Esophagus (tissue), 2 donors: ENCODE results near the gene TAF11L8. TPM values are rescaled to one million over a fixed set of nuclear protein-coding genes. Genes with fewer than 3 reads are reported as not detected.
"Not testable (repeated sequence)": the region's sequence is repeated elsewhere in the genome, so short reads cannot be mapped to it uniquely, and the experiment has no call there.

ENCODE experiments used
- H3K27ac ChIP-seq, 2 donors: one replicate each; pipeline ENCODE4 v1.5.1; 2013; ENCODE audit warnings: low read depth in 2 of 2, mild to moderate bottlenecking in 2 of 2, inconsistent platforms in 1 of 2, low read length in 1 of 2, moderate library complexity in 1 of 2
- H3K27me3 ChIP-seq, 2 donors: one replicate each; pipeline ENCODE4 v1.6.1; 2013; ENCODE audit warnings: low read length in 2 of 2, control low read depth in 1 of 2, mild to moderate bottlenecking in 1 of 2; ENCODE audit not compliant: insufficient read depth in 2 of 2, control insufficient read depth in 1 of 2
- H3K36me3 ChIP-seq, 2 donors: one replicate each; pipeline ENCODE4 v1.6.1; 2013; ENCODE audit warnings: low read length in 1 of 2; ENCODE audit not compliant: control insufficient read depth in 2 of 2, insufficient read depth in 2 of 2
- H3K4me1 ChIP-seq, 2 donors: one replicate each; pipeline ENCODE4 v1.6.1; 2013; ENCODE audit warnings: low read length in 1 of 2; ENCODE audit not compliant: control insufficient read depth in 2 of 2, insufficient read depth in 2 of 2
- H3K4me3 ChIP-seq, 2 donors: one replicate each; pipeline ENCODE4 v1.5.1; 2013; ENCODE audit warnings: low read length in 2 of 2, mild to moderate bottlenecking in 2 of 2, low read depth in 1 of 2, moderate library complexity in 1 of 2
- H3K9me3 ChIP-seq, 2 donors: one replicate each; pipeline ENCODE4 v1.6.1; 2013; ENCODE audit warnings: mild to moderate bottlenecking in 2 of 2, low read depth in 1 of 2, low read length in 1 of 2, moderate library complexity in 1 of 2; ENCODE audit not compliant: control insufficient read depth in 2 of 2, insufficient read depth in 1 of 2
- WGBS, 2 donors: extraction: QIAGEN DNeasy Blood & Tissue Kit; methylation state at CpG; one replicate each; pipeline ENCODE4 v1.1.7; 2013; 5-methylcytosine and 5-hydroxymethylcytosine counted together
- polyA plus RNA-seq, 2 donors: library from polyadenylated mRNA; stranded (reverse); fragments of 200-250 nt; gene quantifications; one replicate each; pipeline ENCODE4 v1.2.3, GENCODE V29; 2013
- donor health status: healthy with polysubstance abuse.
- donor health status: Bipolar disorder and iron deficiency.

Gene TAF11L8
- polyA plus RNA-seq, 2 donors = not detected

DNA sequence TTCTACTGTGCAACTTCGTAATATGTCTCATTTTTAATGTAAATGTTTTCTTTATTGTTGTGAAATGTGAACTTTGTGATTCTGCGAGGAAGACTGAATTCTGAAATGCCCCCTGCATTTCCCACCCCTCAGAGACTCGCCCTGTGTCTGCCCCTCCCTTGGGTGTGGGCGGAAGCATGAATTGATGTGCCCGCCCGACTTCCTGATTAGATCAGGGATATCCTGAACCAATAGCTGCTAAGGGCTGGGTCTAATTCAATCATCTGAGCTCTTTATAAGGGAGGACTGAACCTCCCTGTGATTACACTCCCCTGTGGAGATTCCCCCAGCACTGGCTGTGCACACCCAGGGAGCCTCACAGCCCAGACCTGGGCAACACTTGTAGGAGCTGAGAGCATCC is 13.1 kb upstream of the TAF11L8 start, which contains the start of gene TAF11L11:
Gene TAF11L11, plus strand, starts transcription at position 304 of the 400 bp plus-strand sequence.
- not testable (repeated sequence) for H3K27me3 ChIP-seq, H3K4me1 ChIP-seq, H3K36me3 ChIP-seq, H3K9me3 ChIP-seq, H3K4me3 ChIP-seq, H3K27ac ChIP-seq
- WGBS, 2 donors = 70 to 72% methylated on average over 6 of the region's 6 CpGs

DNA sequence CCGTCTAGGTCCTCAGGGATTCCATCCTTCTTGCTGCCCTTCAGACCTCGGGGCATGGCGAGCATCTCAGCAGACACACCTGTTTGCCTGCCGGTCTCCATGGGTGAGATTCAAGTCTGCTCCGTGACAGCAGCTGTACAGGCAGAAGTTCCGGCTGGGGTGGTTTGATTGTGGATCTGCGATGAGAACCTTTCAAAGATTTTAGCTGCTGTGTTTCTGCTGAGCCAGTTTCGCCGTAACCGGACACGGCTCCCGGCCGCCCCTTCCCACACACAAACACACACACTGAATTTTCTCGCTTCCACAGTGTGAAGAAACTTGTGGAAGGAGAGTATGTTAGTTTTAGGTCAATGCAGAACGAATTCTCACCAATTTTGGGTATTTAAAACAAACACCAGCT is 7.0 kb upstream of the TAF11L8 start, which contains the start of gene TAF11L10:
Gene TAF11L10, minus strand, starts transcription at position 101 of the 400 bp plus-strand sequence.
- not testable (repeated sequence) for H3K36me3 ChIP-seq, H3K9me3 ChIP-seq, H3K27ac ChIP-seq, H3K4me3 ChIP-seq, H3K27me3 ChIP-seq, H3K4me1 ChIP-seq
- no CpG with 5 or more reads among the region's 15 CpGs for WGBS, 2 donors

DNA sequence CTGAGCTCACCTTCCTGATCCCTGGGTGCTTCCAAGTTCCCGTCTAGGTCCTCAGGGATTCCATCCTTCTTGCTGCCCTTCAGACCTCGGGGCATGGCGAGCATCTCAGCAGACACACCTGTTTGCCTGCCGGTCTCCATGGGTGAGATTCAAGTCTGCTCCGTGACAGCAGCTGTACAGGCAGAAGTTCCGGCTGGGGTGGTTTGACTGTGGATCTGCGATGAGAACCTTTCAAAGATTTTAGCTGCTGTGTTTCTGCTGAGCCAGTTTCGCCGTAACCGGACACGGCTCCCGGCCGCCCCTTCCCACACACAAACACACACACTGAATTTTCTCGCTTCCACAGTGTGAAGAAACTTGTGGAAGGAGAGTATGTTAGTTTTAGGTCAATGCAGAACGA is 3.5 kb upstream of the TAF11L8 start, which contains the start of gene TAF11L9:
Gene TAF11L9, minus strand, starts transcription at position 140 of the 400 bp plus-strand sequence.
- not testable (repeated sequence) for H3K36me3 ChIP-seq
- WGBS, 2 donors = 95% methylated on average over 7 to 10 of the region's 15 CpGs

DNA sequence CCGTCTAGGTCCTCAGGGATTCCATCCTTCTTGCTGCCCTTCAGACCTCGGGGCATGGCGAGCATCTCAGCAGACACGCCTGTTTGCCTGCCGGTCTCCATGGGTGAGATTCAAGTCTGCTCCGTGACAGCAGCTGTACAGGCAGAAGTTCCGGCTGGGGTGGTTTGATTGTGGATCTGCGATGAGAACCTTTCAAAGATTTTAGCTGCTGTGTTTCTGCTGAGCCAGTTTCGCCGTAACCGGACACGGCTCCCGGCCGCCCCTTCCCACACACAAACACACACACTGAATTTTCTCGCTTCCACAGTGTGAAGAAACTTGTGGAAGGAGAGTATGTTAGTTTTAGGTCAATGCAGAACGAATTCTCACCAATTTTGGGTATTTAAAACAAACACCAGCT is 5.1 kb downstream of the TAF11L8 start, which contains the start of gene TAF11L7:
Gene TAF11L7, minus strand, starts transcription at position 101 of the 400 bp plus-strand sequence.
- no CpG with 5 or more reads among the region's 16 CpGs for WGBS, 2 donors
- not testable (repeated sequence) for H3K27ac ChIP-seq, H3K9me3 ChIP-seq, H3K36me3 ChIP-seq, H3K4me3 ChIP-seq, H3K4me1 ChIP-seq, H3K27me3 ChIP-seq

More for the DNA sequence above, 3.5 kb upstream of the TAF11L8 start, which contains the start of gene TAF11L9:
- not testable (repeated sequence) for H3K27ac ChIP-seq, H3K4me1 ChIP-seq, H3K9me3 ChIP-seq, H3K4me3 ChIP-seq, H3K27me3 ChIP-seq

Other genes starting within 250 kb of the TAF11L8 start
- not detected for gene TAF11L2, start 92.7 kb downstream of the TAF11L8 start, polyA plus RNA-seq
- gene TAF11L3, start 72.6 kb downstream of the TAF11L8 start, polyA plus RNA-seq = not detected
- not detected for gene TAF11L4, start 69.2 kb downstream of the TAF11L8 start, polyA plus RNA-seq
- gene TAF11L5, start 65.7 kb downstream of the TAF11L8 start, polyA plus RNA-seq = not detected
- not detected for gene TAF11L6, start 62.3 kb downstream of the TAF11L8 start, polyA plus RNA-seq
- not detected for gene TAF11L7, start 5.2 kb downstream of the TAF11L8 start, polyA plus RNA-seq
- gene TAF11L9, start 3.4 kb upstream of the TAF11L8 start, polyA plus RNA-seq = not detected
- gene TAF11L10, start 6.9 kb upstream of the TAF11L8 start, polyA plus RNA-seq = not detected
- not detected for gene TAF11L11, start 13.2 kb upstream of the TAF11L8 start, polyA plus RNA-seq
- not detected for gene TAF11L12, start 19.4 kb upstream of the TAF11L8 start, polyA plus RNA-seq
- not detected for gene TAF11L13, start 41.1 kb upstream of the TAF11L8 start, polyA plus RNA-seq
- gene TAF11L14, start 43.5 kb upstream of the TAF11L8 start, polyA plus RNA-seq = not detected